HG03045 (cell line): ENCODE data around the gene ERCC1.
A peak's percentile ranks its signal among the peaks of the same experiment; 100 is the strongest.

Experiments
- ATAC-seq: cut with Tn5 transposase; IDR thresholded peaks from one replicate; pipeline ENCODE4 v1.9.1; 2021; ENCODE audit warnings: mild to moderate bottlenecking, moderate library complexity; ENCODE audit not compliant: unreplicated experiment

ERCC1 gene

GRCh38 chr19:45406226-45407090, 17.3 kb downstream of the ERCC1 start, which contains the start of gene POLR1G:
Gene POLR1G (plus strand): TSS chr19:45406644. CDS start chr19:45406697, 53 bp downstream.
- peak; percentile 74 for ATAC-seq

DNA sequence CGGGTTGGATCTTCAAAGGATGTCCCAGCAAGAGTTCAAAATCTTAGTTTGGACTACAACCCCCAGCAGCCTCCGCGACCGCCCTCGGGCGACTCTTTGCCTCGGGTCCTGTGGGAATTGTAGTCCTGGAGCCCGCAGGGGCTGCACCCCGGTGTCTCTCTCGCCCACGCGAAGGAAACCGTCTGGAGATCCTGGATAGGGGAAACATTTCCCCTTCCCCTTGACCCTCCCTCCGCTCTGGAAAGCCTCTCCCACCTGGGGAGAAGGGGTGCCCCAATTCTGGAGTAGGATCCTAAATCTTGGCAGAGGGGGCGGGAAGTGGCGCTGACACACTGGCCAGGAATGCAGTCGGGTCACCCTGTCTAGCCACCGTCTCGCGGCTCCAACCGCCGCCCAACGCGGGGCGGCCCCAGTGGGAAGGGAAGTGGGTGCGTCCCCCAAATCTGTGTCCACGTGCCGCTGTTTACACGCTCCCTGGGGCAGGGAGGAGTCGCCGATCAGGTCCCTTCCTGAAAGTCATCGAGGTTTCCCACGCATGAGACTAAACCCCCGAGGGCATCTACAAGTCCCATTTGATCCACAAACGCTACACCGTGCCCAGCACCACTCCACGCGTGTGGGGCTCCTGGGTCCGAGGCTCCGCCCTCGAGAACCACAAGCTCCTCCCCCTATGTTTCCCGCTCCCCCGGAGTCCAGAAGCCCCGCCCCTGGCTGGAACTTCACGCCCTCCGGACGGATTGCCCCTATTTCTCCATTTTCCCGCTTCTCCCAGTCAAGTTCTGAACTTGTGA, 18.1 kb downstream of the ERCC1 start:
- peak; percentile 48 for ATAC-seq

DNA sequence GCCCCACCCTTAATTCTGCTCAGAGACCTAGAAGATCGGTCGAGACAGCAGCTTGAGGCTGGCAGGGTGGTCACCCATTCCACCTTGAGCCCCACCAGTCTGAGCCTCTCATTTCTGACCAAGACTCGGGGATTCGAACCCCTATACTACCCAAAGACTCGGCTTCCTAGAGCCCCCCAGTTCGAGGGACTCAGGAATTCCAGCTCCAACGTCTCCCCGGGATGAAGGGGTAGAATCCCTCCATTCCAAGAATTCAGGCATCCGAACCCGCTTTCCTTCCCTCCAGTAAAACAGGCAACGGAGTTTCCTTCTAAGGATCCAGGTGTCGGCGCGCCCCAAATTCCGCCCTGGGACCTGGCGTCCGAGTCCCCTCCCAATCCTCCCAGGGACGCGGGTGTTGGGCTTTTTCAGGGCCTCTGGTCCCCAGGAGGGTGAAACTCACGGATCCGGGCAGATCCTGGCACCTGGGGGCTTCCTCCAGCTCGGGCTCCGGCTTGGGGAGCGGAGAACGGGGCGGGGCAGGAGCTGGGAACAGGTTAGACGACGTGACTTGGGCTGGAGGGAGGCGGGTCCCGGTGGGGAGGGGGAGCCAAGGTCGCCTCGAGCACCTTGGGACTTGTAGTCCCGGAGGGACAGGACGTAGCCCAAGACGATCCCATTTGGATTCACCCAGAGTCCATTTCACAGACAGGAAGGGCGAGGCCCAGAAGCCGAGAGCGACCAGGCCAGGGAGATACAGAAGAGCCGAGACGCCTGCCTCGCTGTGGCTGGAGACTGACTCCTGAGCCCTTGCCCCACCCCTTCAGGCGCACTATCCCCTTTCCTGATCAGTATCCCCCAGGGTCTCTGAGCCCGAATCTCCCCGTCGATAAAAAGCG, 18.9 kb downstream of the ERCC1 start, which contains the start of gene PPP1R13L:
Gene PPP1R13L (minus strand): TSS at position 513 of the 878 bp plus-strand sequence. CDS start 6,751 bp downstream, outside the sequence.
- ATAC-seq: peak; percentile 33

- no peak for ATAC-seq
Measured at GRCh38 chr19:45403781-45404556, 19.7 kb downstream of the ERCC1 start.

DNA sequence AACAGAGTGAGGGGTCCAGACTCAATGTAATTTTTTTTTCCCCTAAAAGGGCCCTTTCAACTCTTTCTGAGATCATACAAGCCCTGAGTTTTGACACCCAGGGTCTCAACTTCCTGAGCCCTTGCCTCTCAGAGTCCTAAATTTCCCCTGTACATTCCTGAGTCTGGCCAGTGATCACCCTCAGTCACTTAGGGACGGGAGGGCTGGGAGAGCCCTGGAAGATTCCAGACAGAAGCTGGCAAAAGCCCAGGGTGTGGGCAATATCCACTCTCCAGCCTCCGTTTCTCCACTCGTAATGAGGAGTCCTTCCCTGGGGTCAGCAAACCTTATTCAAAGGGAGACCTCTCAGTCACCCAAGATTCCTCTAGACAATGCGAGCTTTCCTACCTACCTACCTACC, 20.4 kb downstream of the ERCC1 start:
- no peak for ATAC-seq

DNA sequence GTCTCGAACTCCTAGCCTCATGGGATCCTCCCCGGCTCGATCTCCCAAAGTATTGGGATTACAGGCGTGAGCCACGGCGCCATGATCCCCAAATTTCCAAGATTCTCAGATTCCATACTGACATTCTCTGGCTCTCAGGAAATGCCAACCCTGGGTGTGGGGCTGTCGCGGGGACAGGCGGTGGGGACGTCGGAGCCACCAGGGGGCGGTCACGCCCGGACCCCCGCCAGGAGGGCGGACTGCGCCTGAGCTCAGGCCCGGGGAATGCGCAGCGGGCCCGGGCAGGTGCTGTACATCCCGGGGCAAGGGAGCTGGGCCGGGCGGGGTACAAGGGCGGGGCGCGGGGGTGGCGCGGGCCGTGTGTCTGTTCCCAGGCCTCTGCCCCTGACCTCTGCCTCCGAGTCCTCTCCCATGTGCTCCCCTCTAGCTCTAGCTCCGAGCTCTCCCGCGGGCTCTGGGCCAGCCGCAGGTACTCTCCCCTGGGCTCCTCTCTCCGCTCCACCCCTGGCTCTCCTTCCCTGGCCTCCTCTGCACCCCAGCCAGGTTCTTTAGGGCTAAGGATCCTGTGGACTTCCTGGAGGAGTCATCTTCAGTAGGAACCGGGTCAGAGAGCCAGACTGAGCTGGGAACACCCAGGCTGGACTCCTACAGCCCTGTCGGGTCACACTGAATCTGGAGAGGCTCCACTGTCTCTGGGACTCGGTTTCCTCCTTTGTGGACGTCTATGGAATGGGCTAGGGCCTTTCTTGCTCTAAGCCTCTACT, 21.2 kb downstream of the ERCC1 start:
- no peak for ATAC-seq

DNA sequence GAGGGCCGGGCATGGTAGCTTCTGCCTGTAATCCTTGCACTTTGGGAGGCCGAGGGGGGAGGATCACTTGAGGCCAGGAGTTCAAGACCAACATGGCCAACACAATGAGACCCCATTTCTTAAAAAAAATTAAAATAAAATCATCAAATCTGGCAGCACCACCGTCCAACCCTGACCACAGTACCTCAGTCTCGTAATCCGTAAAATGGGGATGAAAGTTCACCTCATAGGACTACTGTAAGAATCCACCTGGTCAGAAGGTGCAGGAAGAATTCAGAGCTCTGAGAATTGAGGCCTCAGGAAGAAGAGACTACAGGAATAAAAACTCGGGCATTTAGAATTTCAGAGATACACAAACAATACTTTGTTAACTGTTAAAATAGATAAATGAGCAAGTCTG, 21.9 kb downstream of the ERCC1 start:
- ATAC-seq: no peak

DNA sequence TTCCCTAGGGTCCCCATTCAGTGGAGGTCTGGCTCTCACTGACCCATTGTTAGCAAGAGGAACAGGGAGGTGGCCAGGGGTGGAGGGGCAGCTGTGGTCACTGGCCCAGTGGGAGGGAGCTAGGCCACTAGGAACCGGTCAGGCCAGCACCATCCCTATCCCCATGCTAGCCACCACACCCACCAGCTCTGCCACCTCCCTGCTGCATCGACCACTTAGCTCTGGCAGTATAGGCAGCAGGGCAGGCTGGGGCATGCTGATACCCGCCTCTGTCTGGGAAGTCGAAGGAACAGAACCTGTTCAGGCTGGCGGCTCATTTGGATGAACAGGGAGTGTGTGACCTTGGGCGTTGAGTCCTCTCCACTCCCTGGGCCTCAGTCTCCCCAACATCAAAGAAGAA, 23.5 kb downstream of the ERCC1 start:
- no peak for ATAC-seq

- ATAC-seq: no peak
Measured at GRCh38 chr19:45395821-45396617, 27.7 kb downstream of the ERCC1 start.

DNA sequence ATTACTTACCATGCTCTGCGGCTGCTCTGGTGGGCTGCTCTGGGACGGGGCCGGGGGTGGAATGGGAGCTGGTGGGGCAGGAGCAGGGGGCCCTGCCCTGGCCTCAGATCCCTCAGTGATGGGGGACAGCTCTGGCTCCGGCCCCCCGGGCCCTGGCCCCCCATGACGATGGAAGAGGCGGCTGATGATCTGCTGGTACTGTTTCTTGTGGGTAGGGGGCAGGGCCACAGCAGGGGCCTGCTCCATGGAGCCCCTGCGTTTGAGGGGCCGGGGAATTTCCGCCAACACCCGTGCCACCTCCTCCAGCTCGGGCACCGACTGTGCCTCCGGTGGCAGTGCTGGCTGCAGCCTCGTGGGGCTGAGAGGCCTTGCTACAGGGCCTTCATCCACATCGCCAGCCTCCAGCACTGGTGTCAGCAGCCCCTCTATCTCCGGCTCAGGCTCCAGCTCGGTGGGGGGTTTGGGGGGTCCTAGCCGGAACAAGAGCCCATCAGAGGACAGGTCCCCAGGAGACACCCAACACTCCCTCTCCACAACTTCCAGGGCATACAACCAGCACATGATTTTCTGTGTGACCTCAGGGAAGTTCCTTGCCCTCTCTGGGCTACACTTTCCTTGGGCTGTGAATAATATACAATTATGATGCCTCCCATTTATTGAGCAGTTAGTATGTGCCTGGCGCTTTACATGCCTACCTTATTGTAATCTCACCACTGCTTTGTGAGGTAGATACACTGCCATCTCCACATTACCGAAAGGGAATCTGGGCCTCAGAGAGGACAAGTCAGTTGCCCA, 31.6 kb downstream of the ERCC1 start:
- no peak for ATAC-seq

GRCh38 chr19:45391346-45391745, 32.4 kb downstream of the ERCC1 start:
- ATAC-seq: no peak

GRCh38 chr19:45385392-45386221, 38.1 kb downstream of the ERCC1 start:
- ATAC-seq: no peak

DNA sequence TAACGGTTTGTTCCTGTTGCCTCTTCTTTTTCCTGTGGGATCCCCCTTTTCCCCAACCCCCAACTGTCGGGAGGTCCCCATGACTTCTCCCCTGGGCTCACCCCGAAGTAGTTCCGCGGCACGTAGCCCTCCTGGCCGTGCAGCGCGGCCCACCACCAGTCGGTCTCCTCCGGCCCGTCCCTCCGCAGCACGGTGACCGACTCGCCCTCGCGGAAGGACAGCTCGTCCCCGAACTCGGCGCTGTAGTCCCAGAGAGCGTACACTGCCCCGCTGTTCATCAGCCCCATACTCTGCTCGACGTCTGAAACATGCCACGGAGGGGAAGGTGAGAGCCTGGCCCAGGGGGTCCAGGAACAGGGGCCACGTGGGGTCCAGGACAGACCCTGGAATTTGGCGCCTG, 41.3 kb downstream of the ERCC1 start:
- no peak for ATAC-seq

DNA sequence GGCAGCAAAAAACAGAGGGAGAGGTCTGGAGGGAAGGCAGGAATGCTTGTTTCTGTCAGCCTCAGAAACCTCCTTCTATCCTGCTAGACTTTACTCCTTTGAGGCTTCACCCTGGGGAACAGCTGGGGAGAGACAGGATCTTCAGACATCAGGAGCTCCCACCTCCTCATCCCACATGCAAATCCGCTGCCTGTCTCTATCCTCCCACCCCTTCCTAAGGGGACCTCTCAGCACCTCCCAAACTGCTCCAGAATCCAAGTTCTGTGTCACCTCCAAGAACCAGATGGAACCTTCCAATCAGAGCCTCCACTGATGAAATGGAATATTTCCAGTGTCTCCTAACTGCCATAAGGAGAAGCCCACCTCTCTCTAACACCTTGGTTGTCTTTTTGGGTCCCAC, 43.6 kb downstream of the ERCC1 start:
- ATAC-seq: no peak

GRCh38 chr19:45376045-45376724, 47.5 kb downstream of the ERCC1 start:
- ATAC-seq: no peak
